ENCODE results near the gene PET100. TPM values are rescaled to one million over a fixed set of nuclear protein-coding genes. Genes with fewer than 3 reads are reported as not detected.

The PET100 gene
- total and polyA plus RNA-seq, 2 experiments from 2014 or later = 8.6 to 636 TPM

DNA sequence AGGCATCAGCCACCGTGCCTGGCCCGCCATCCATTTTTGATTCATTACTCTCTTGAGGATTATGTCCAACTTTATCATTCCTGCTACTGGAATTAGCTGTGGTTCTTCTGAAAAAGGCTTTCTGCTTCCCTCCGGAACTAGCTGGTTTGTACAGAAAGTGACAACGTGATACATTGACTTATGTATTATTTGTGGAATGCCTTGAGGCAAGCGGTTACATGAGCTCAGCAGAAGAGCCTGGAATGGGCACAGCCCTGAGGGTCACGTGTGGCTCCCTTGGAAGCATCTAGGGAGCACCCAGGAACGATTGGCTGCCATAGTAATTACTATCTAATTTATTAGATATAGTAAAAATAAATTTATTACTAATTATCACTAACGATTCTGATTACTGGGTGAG lies 24.8 kb downstream of the PET100 start:
- TF ChIP-seq ZNF114 (CRISPR knock-in tag; IDR thresholded peaks at IDR 0.05) (no peak), EZH2 (IDR thresholded peaks at IDR 0.05; ENCODE audit: low read depth, unreplicated experiment) (no peak), POLR2AphosphoS5 (IDR thresholded peaks at IDR 0.05; ENCODE audit: low read depth) (no peak), NANOG (IDR thresholded peaks at IDR 0.05; ENCODE audit: borderline replicate concordance) (no peak), REST (IDR thresholded peaks at IDR 0.05; ENCODE audit: unreplicated experiment) (no peak), ZNF462 (CRISPR knock-in tag; IDR thresholded peaks at IDR 0.05) (no peak), ZNF331 (CRISPR knock-in tag; IDR thresholded peaks at IDR 0.05; ENCODE audit: low read depth) (no peak)
- TF ChIP-seq, protein P1, sequence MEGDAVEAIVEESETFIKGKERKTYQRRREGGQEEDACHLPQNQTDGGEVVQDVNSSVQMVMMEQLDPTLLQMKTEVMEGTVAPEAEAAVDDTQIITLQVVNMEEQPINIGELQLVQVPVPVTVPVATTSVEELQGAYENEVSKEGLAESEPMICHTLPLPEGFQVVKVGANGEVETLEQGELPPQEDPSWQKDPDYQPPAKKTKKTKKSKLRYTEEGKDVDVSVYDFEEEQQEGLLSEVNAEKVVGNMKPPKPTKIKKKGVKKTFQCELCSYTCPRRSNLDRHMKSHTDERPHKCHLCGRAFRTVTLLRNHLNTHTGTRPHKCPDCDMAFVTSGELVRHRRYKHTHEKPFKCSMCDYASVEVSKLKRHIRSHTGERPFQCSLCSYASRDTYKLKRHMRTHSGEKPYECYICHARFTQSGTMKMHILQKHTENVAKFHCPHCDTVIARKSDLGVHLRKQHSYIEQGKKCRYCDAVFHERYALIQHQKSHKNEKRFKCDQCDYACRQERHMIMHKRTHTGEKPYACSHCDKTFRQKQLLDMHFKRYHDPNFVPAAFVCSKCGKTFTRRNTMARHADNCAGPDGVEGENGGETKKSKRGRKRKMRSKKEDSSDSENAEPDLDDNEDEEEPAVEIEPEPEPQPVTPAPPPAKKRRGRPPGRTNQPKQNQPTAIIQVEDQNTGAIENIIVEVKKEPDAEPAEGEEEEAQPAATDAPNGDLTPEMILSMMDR (conservative IDR thresholded peaks at IDR 0.05; ENCODE audit: low read depth in 2 of 2) = no peak
- TF ChIP-seq, protein P2, sequence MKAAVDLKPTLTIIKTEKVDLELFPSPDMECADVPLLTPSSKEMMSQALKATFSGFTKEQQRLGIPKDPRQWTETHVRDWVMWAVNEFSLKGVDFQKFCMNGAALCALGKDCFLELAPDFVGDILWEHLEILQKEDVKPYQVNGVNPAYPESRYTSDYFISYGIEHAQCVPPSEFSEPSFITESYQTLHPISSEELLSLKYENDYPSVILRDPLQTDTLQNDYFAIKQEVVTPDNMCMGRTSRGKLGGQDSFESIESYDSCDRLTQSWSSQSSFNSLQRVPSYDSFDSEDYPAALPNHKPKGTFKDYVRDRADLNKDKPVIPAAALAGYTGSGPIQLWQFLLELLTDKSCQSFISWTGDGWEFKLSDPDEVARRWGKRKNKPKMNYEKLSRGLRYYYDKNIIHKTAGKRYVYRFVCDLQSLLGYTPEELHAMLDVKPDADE (IDR thresholded peaks at IDR 0.05) = no peak
- Histone ChIP-seq H3K4me3 (no peak overlapping the region), H2AFZ (no peak overlapping the region), H3K27me3 (ENCODE audit: insufficient read depth) (peaks cover 27% of the 10 kb centered on the region), H3K36me3 (ENCODE audit: insufficient read depth) (no peaks in the 10 kb centered on the region), H4K20me1 (replicated peaks; ENCODE audit: insufficient read depth) (no peaks in the 10 kb centered on the region), H3K9me2 (ENCODE audit: insufficient read depth) (no peaks in the 10 kb centered on the region), H3K4me1 (ENCODE audit: insufficient read depth) (no peaks in the 10 kb centered on the region), H3K4me2 (no peak overlapping the region), H3F3A (replicated peaks; ENCODE audit: low read depth) (no peaks in the 10 kb centered on the region), H3K79me2 (replicated peaks; ENCODE audit: insufficient read depth) (no peaks in the 10 kb centered on the region), H3K27ac (ENCODE audit: low read depth) (no peak overlapping the region)
- peaks cover 29% of the 10 kb centered on the region for H3K27me3 Mint-ChIP-seq (ENCODE audit: insufficient read depth, low read depth, poor library complexity)
- DNase-seq (ENCODE audit: low spot score) (no peak), ATAC-seq (no peak)
- peaks cover 7% of the 10 kb centered on the region; the same call in 1 of the 3 replicates for H3K4me1 Mint-ChIP-seq
- H3K9me3 Mint-ChIP-seq = no peaks in the 10 kb centered on the region
- no peak overlapping the region for H3K27ac Mint-ChIP-seq
- H3K36me3 Mint-ChIP-seq (ENCODE audit: low read depth) = no peaks in the 10 kb centered on the region
- H3K4me3 Mint-ChIP-seq = no peak overlapping the region
